Stomach (tissue), 4 donors: Measurements from ENCODE around the gene KLHDC7B.

Source experiments
- POLR2A ChIP-seq, 4 donors: fragments of 450-650 bp; IDR thresholded peaks; one replicate each; pipeline ENCODE4 v1.6.1; 2016; ENCODE audit warnings: antibody characterized with exemption in 4 of 4, control low read depth in 2 of 4, mild to moderate bottlenecking in 1 of 4, moderate library complexity in 1 of 4
- POLR2AphosphoS5 ChIP-seq, 3 donors: sonication (generic); formaldehyde crosslinking; IDR thresholded peaks; one replicate each; pipeline ENCODE4 v1.6.1; 2016; ENCODE audit warnings: antibody characterized with exemption in 3 of 3
- TF ChIP-seq, protein P1 (sequence below), 7 experiments: fragments of 450-650 bp in 4 of 7; fragments of 200-600 bp in 3 of 7; sonication (generic) in 3 of 7; IDR thresholded peaks; one replicate each; pipeline ENCODE4 v1.5.1; 2016 to 2019; ENCODE audit warnings: antibody characterized with exemption in 7 of 7, control low read depth in 2 of 7, mild to moderate bottlenecking in 1 of 7

DNA sequence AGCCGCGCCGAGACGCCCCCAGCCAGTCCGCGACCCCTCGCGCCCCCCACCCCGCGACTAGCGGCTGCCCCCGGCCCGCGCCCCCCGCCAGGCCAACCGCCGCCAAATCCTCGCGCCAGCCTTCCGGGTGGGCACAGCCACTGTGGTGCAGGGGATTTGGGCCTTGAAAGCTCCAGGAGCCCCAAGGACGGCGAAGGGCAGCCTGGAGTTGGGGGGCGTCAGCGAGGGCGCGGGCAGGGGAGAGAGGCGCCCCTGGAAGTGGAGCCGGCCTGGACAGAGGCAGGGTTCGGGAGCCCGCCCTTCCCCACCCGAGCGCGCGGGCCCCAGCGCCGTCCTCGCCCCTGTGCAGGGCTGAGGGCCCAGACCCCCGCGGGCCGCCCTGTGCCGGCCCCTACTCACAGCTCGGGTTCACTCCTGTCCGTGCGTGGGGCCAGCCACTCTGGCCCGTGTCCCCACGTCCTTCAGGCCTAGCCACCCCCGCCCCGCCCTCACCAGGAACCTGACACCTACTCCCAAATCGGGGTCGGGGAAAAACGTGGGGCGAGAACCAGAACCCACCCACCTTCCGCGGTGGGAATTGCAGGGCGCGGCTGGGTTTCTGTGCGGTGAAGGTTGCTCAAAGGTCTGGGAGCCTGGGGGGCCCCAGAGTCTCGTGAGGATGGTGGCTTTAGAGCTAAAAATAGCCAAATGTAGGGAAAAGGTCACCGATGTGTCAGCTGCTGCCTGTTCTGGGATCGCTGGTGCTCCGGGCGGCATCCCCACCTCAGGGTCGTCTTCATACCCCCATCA is 32.5 kb downstream of the KLHDC7B start, which contains the start of gene CPT1B:
- TF ChIP-seq, protein P1, sequence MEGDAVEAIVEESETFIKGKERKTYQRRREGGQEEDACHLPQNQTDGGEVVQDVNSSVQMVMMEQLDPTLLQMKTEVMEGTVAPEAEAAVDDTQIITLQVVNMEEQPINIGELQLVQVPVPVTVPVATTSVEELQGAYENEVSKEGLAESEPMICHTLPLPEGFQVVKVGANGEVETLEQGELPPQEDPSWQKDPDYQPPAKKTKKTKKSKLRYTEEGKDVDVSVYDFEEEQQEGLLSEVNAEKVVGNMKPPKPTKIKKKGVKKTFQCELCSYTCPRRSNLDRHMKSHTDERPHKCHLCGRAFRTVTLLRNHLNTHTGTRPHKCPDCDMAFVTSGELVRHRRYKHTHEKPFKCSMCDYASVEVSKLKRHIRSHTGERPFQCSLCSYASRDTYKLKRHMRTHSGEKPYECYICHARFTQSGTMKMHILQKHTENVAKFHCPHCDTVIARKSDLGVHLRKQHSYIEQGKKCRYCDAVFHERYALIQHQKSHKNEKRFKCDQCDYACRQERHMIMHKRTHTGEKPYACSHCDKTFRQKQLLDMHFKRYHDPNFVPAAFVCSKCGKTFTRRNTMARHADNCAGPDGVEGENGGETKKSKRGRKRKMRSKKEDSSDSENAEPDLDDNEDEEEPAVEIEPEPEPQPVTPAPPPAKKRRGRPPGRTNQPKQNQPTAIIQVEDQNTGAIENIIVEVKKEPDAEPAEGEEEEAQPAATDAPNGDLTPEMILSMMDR (IDR thresholded peaks at IDR 0.05) = no peak
- TF ChIP-seq POLR2A (IDR thresholded peaks at IDR 0.05) (no peak), POLR2AphosphoS5 (IDR thresholded peaks at IDR 0.05) (no peak)
